ENCODE results near the gene TMEM213.

DNA sequence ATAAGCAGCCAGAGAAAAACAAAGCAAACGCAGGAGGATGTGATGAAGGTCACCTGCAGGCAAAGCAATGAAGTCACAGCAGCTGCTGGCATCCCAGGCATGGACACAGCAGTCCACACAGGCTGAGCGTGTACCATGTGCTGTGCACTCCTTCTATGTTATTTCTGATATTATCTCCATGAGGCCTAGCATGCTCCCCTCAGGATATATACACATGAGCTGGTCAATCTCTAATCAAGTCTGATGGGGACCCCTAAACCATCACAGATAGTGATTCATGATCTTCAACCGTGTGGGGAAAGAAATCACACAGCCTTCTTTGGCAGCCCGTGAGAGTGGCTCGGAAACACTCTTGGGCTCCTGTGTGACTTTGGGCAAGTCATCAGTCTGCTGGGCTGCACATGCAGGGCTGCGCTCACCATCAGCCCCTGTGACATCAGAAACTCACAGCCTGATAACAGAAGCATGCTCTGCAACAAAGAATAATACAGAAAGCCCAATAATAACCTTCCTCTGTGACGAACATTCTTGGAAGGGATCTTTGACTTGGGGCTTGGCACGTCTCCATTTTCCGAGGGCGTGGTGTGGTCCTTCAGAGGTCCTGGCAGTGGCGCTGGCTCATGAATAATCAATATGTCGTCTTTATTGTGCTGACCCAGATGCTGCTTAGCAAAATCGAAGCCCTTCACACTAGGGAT is 83.2 kb downstream of the TMEM213 start:
- TF ChIP-seq, protein P1, sequence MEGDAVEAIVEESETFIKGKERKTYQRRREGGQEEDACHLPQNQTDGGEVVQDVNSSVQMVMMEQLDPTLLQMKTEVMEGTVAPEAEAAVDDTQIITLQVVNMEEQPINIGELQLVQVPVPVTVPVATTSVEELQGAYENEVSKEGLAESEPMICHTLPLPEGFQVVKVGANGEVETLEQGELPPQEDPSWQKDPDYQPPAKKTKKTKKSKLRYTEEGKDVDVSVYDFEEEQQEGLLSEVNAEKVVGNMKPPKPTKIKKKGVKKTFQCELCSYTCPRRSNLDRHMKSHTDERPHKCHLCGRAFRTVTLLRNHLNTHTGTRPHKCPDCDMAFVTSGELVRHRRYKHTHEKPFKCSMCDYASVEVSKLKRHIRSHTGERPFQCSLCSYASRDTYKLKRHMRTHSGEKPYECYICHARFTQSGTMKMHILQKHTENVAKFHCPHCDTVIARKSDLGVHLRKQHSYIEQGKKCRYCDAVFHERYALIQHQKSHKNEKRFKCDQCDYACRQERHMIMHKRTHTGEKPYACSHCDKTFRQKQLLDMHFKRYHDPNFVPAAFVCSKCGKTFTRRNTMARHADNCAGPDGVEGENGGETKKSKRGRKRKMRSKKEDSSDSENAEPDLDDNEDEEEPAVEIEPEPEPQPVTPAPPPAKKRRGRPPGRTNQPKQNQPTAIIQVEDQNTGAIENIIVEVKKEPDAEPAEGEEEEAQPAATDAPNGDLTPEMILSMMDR (IDR thresholded peaks at IDR 0.05; ENCODE audit: low read depth, low read length, poor library complexity, severe bottlenecking) = no peak
- TF ChIP-seq EZH2phosphoT487 (IDR thresholded peaks at IDR 0.05; ENCODE audit: borderline replicate concordance, low read length) = no peak

Measured in DOHH2 (cell line).